Airway epithelial cell (primary cell): ENCODE results near the gene GALNT17. TPM values are rescaled to one million over a fixed set of nuclear protein-coding genes. Genes with fewer than 3 reads are reported as not detected.

ENCODE experiments used
- total RNA-seq: library from RNA; depleted of rRNA; stranded (reverse); fragments of >200 nt; gene quantifications from 2 replicates; pipeline ENCODE4 v1.2.3, GENCODE V29; 2015

The GALNT17 gene
- not detected in 2 replicates for total RNA-seq

GRCh38 chr7:71132127-71132376 lies at the start of gene GALNT17:
Gene GALNT17 (plus strand): TSS chr7:71132144.

